ENCODE measurements around the gene CCDC142.

CCDC142 gene

DNA sequence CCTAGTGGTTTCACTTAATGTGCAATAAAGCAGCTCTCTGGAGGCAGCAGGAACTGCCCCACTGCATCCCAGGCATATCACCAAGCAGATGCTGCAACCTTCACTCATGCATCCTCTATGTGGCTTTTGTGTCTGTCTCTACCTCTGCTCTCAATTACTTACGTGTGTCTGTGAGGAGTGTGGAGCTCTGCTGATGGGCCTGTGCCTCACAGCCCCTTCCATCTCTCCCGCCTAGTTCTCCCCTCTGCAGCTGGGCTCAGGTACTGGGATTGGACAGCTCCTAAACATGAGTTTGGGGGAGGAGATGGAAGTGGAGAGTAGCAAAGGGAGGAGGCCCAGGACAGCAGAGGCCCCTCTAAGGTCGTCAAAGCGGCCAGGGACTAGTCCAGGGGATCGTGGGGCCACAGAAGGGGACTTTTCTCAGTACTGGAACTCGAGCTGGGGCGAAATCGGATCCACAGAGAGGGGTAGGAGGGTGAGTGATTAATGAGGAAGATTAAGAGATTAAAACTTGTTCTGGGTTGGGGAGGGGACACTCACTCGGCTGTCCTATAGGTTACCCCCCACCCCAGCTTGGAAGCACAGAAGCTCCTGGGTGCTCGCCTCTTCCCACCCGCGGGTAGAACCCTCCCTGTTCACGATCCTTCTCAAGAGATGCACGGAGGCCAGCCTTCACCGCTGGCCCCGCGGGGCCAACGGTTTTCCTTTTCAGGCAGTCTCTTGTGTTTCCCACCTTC lies 18.7 kb upstream of the CCDC142 start:
- TF ChIP-seq CTCF (conservative IDR thresholded peaks at IDR 0.05; ENCODE audit: control insufficient read depth, insufficient read depth, low read depth, low read length): no peak
- DNase-seq (ENCODE audit: low read depth): no peak

GRCh38 chr2:74500578-74500946 lies 17.8 kb upstream of the CCDC142 start:
- no peak for TF ChIP-seq CTCF (conservative IDR thresholded peaks at IDR 0.05; ENCODE audit: control insufficient read depth, insufficient read depth, low read depth, low read length)
- H3K4me3 ChIP-seq (ENCODE audit: control insufficient read depth, low read depth, low read length): no peak overlapping the region
- no peak for DNase-seq (ENCODE audit: low read depth)

More for the DNA sequence above, 18.7 kb upstream of the CCDC142 start:
- H3K4me3 ChIP-seq (ENCODE audit: control insufficient read depth, low read depth, low read length): no peak overlapping the region

- DNase-seq (ENCODE audit: low read depth): no peak
- no peak for TF ChIP-seq CTCF (conservative IDR thresholded peaks at IDR 0.05; ENCODE audit: control insufficient read depth, insufficient read depth, low read depth, low read length)
- H3K4me3 ChIP-seq (ENCODE audit: control insufficient read depth, low read depth, low read length): no peak overlapping the region
Measured at GRCh38 chr2:74499940-74500577, 17.3 kb upstream of the CCDC142 start.

DNA sequence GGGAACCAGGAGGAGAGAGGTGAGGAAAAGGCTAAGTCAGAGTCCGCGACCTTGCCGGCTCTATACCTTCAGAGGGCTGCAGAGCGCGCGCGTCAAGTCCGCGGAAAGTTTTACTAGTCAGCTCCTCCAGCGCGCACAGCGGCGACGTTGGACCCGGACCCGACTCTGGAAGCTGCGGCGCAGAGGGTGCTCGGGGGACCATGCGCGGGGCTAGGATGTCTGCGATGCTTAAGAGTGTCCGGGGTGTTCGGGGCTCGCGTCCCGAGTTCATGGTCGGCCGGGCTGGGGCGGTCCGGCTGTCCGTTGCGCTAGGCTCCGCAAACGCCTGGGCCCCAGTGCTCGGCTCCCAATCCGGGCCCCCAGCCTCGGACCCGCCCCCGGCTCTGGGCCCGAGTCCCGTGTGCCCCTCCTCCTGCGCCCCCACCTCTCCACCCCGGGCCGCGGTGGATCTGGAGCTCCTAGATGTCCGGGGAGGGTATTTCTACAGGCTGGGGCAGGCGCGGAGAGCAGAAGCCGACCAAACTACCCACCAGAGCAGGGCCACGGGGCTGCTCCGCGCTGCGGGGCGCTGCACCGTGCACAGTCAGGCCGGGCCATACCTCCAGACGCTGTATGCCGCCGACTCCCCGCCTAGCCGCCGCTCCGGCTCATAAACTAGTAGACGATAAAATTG lies 16.6 kb upstream of the CCDC142 start, which contains the start of gene LBX2:
TSS of gene LBX2 (minus strand) at position 337 of the 673 bp plus-strand sequence. CDS start at position 271, 66 bp downstream.
- peak within 1 kb of the TSS; percentile 37 for H3K4me3 ChIP-seq (ENCODE audit: control insufficient read depth, low read depth, low read length)
- TF ChIP-seq CTCF (conservative IDR thresholded peaks at IDR 0.05; ENCODE audit: control insufficient read depth, insufficient read depth, low read depth, low read length): no peak
- DNase-seq (ENCODE audit: low read depth): no peak

- no peak for TF ChIP-seq CTCF (conservative IDR thresholded peaks at IDR 0.05; ENCODE audit: control insufficient read depth, insufficient read depth, low read depth, low read length)
- peak; percentile 58 for DNase-seq (ENCODE audit: low read depth)
- peak overlapping the region; percentile 37 for H3K4me3 ChIP-seq (ENCODE audit: control insufficient read depth, low read depth, low read length)
Measured at GRCh38 chr2:74498500-74499266, 15.9 kb upstream of the CCDC142 start.

DNA sequence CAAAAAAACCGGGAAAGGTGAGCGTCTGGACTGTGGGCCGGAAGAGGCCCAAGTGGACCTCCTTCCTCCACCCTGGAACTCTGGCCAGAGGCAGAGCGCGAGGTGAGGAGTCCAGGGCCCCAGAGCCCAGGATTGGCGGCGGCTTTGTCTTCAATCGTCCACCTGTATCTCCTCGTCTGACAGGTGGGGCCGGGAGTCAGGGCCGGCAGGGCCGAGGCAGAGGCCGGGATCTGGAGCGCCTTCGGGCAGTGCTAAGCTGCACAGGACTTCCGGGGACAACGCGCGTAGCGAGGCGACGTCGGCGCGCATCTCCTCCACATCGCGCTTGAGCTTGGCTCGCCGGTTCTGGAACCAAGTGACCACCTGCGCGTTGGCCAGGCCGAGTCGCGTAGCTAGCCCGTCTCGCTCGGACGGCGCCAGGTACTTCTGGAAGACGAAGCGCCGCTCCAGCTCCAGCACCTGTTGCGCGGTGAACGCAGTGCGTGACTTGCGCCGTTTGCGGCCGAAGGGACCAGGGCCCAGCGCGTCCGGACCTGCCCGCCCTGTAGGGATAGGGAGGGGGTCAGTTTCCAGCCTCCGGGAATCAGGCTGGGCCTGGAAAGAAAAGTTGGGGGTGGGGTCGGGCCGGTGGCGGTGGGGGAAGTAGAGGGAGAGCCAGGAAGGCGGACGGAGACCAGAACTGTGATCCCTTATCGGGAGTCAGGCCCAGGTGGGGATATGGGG lies 15.1 kb upstream of the CCDC142 start:
- peak overlapping the region; percentile 37 for H3K4me3 ChIP-seq (ENCODE audit: control insufficient read depth, low read depth, low read length)
- no peak for DNase-seq (ENCODE audit: low read depth)
- TF ChIP-seq CTCF (conservative IDR thresholded peaks at IDR 0.05; ENCODE audit: control insufficient read depth, insufficient read depth, low read depth, low read length): no peak
